GM12878 (cell line): ENCODE data around the gene CHD1L. TPM values are rescaled to one million over a fixed set of nuclear protein-coding genes. Genes with fewer than 3 reads are reported as not detected.

Experiments
- ETV6 ChIP-seq, 2 experiments: fragments of 450-650 bp in 1 of 2; IDR thresholded peaks in 1 of 2; conservative IDR thresholded peaks in 1 of 2; 2 replicates each; pipeline ENCODE4 v1.6.1; 2014; ENCODE audit warnings: antibody characterized with exemption in 1 of 2, borderline replicate concordance in 1 of 2, low read depth in 1 of 2, mild to moderate bottlenecking in 1 of 2, moderate library complexity in 1 of 2
- GATAD2B ChIP-seq: fragments of 450-650 bp; conservative IDR thresholded peaks from 2 replicates; pipeline ENCODE4 v1.6.1; 2017; ENCODE audit warnings: low read depth, mild to moderate bottlenecking, moderate library complexity
- IRF5 ChIP-seq: fragments of 450-650 bp; IDR thresholded peaks from 2 replicates; pipeline ENCODE4 v1.6.1; 2017; ENCODE audit warnings: borderline replicate concordance
- RB1 ChIP-seq: fragments of 450-650 bp; formaldehyde crosslinking; IDR thresholded peaks from 2 replicates; pipeline ENCODE4 v1.6.1; 2017; ENCODE audit warnings: mild to moderate bottlenecking, borderline replicate concordance
- RFX5 ChIP-seq: IDR thresholded peaks from 2 replicates; pipeline ENCODE4 v1.6.1; 2011; ENCODE audit warnings: low read depth, low read length, improper control_type of control experiment
- ZNF217 ChIP-seq: fragments of 450-650 bp; IDR thresholded peaks from 2 replicates; pipeline ENCODE4 v1.6.1; 2017; ENCODE audit warnings: antibody characterized with exemption, mild to moderate bottlenecking
- polyA plus RNA-seq, 11 experiments: library from polyadenylated mRNA; depleted of rRNA in 4 of 11; unstranded in 6 of 11; stranded (reverse) in 5 of 11; fragments of >200 nt; fragmentation: Nextera tagmentation in 4 of 11; fragmentation: Illumina TruSeq in 1 of 11; extraction: Ambion mirVana in 4 of 11; extraction: Trizol in 1 of 11; gene quantifications; 1 replicate in 1 of 11; 2 replicates in 10 of 11; pipeline versions ENCODE4 v1.2.1 to v1.2.3, GENCODE V29; 2011 to 2016; ENCODE audit warnings: inconsistent platforms in 2 of 11, missing spikeins in 2 of 11, low read depth in 1 of 11
- total RNA-seq, 4 experiments: library from RNA; depleted of rRNA in 3 of 4; stranded (reverse); fragments of >200 nt in 3 of 4; fragmentation: Illumina TruSeq in 1 of 4; extraction: Trizol in 1 of 4; gene quantifications; 2 replicates each; pipeline versions ENCODE4 v1.2.1 to v1.2.3, GENCODE V29; 2013 to 2021
- TF ChIP-seq, protein P1 (sequence below): IDR thresholded peaks from 2 replicates; pipeline ENCODE4 v1.6.1; 2012; ENCODE audit warnings: improper control_type of control experiment, low read depth, low read length; ENCODE audit not compliant: insufficient replicate concordance
- TF ChIP-seq, protein P2 (sequence below): IDR thresholded peaks from 2 replicates; pipeline ENCODE4 v1.6.1; 2011; ENCODE audit warnings: low read depth, mild to moderate bottlenecking, low read length, moderate library complexity, borderline replicate concordance; ENCODE audit errors: extremely low read depth
- TF ChIP-seq, protein P3 (sequence below): fragments of 450-650 bp; formaldehyde crosslinking; IDR thresholded peaks from 2 replicates; pipeline ENCODE4 v1.4.0; 2020; ENCODE audit warnings: mild to moderate bottlenecking, moderate library complexity
- TF ChIP-seq, protein P4 (sequence below): fragments of 450-650 bp; IDR thresholded peaks from 2 replicates; pipeline ENCODE4 v1.6.1; 2016; ENCODE audit warnings: mild to moderate bottlenecking
- TF ChIP-seq, protein P5 (sequence below): fragments of 450-650 bp; IDR thresholded peaks from 2 replicates; pipeline ENCODE4 v1.6.1; 2018; ENCODE audit warnings: mild to moderate bottlenecking, low read depth, moderate library complexity; ENCODE audit not compliant: partially characterized antibody

The CHD1L gene
- total and polyA plus RNA-seq, 10 of the 15 experiments (the other 5 are each of a cell fraction or from before 2014, with no cell fraction given): 21.2 to 54.2 (median 44.5) TPM

GRCh38 chr1:147242449-147243227, at the start of gene CHD1L (continued):
- TF ChIP-seq, protein P1, sequence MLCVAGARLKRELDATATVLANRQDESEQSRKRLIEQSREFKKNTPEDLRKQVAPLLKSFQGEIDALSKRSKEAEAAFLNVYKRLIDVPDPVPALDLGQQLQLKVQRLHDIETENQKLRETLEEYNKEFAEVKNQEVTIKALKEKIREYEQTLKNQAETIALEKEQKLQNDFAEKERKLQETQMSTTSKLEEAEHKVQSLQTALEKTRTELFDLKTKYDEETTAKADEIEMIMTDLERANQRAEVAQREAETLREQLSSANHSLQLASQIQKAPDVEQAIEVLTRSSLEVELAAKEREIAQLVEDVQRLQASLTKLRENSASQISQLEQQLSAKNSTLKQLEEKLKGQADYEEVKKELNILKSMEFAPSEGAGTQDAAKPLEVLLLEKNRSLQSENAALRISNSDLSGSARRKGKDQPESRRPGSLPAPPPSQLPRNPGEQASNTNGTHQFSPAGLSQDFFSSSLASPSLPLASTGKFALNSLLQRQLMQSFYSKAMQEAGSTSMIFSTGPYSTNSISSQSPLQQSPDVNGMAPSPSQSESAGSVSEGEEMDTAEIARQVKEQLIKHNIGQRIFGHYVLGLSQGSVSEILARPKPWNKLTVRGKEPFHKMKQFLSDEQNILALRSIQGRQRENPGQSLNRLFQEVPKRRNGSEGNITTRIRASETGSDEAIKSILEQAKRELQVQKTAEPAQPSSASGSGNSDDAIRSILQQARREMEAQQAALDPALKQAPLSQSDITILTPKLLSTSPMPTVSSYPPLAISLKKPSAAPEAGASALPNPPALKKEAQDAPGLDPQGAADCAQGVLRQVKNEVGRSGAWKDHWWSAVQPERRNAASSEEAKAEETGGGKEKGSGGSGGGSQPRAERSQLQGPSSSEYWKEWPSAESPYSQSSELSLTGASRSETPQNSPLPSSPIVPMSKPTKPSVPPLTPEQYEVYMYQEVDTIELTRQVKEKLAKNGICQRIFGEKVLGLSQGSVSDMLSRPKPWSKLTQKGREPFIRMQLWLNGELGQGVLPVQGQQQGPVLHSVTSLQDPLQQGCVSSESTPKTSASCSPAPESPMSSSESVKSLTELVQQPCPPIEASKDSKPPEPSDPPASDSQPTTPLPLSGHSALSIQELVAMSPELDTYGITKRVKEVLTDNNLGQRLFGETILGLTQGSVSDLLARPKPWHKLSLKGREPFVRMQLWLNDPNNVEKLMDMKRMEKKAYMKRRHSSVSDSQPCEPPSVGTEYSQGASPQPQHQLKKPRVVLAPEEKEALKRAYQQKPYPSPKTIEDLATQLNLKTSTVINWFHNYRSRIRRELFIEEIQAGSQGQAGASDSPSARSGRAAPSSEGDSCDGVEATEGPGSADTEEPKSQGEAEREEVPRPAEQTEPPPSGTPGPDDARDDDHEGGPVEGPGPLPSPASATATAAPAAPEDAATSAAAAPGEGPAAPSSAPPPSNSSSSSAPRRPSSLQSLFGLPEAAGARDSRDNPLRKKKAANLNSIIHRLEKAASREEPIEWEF: no peak
- TF ChIP-seq RB1: peak; percentile 73; the same call in 1 of the 2 replicates
- no peak for TF ChIP-seq RFX5
- peak in 1 of 2 experiments; percentile 29; a peak in 1 of 4 replicates for TF ChIP-seq ETV6 (conservative IDR thresholded peaks at IDR 0.05 in 1 of 2, IDR thresholded peaks at IDR 0.05 in 1 of 2; ENCODE audit: borderline replicate concordance in 1 of 2, low read depth in 1 of 2)
- TF ChIP-seq, protein P2, sequence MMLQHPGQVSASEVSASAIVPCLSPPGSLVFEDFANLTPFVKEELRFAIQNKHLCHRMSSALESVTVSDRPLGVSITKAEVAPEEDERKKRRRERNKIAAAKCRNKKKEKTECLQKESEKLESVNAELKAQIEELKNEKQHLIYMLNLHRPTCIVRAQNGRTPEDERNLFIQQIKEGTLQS: no peak
- TF ChIP-seq, protein P3, sequence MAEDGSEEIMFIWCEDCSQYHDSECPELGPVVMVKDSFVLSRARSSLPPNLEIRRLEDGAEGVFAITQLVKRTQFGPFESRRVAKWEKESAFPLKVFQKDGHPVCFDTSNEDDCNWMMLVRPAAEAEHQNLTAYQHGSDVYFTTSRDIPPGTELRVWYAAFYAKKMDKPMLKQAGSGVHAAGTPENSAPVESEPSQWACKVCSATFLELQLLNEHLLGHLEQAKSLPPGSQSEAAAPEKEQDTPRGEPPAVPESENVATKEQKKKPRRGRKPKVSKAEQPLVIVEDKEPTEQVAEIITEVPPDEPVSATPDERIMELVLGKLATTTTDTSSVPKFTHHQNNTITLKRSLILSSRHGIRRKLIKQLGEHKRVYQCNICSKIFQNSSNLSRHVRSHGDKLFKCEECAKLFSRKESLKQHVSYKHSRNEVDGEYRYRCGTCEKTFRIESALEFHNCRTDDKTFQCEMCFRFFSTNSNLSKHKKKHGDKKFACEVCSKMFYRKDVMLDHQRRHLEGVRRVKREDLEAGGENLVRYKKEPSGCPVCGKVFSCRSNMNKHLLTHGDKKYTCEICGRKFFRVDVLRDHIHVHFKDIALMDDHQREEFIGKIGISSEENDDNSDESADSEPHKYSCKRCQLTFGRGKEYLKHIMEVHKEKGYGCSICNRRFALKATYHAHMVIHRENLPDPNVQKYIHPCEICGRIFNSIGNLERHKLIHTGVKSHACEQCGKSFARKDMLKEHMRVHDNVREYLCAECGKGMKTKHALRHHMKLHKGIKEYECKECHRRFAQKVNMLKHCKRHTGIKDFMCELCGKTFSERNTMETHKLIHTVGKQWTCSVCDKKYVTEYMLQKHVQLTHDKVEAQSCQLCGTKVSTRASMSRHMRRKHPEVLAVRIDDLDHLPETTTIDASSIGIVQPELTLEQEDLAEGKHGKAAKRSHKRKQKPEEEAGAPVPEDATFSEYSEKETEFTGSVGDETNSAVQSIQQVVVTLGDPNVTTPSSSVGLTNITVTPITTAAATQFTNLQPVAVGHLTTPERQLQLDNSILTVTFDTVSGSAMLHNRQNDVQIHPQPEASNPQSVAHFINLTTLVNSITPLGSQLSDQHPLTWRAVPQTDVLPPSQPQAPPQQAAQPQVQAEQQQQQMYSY (CRISPR knock-in tag): no peak
- TF ChIP-seq ZNF217: no peak
- TF ChIP-seq GATAD2B: peak; percentile 93
- no peak for TF ChIP-seq IRF5
- TF ChIP-seq, protein P4, sequence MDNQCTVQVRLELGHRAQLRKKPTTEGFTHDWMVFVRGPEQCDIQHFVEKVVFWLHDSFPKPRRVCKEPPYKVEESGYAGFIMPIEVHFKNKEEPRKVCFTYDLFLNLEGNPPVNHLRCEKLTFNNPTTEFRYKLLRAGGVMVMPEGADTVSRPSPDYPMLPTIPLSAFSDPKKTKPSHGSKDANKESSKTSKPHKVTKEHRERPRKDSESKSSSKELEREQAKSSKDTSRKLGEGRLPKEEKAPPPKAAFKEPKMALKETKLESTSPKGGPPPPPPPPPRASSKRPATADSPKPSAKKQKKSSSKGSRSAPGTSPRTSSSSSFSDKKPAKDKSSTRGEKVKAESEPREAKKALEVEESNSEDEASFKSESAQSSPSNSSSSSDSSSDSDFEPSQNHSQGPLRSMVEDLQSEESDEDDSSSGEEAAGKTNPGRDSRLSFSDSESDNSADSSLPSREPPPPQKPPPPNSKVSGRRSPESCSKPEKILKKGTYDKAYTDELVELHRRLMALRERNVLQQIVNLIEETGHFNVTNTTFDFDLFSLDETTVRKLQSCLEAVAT: no peak
- TF ChIP-seq, protein P5, sequence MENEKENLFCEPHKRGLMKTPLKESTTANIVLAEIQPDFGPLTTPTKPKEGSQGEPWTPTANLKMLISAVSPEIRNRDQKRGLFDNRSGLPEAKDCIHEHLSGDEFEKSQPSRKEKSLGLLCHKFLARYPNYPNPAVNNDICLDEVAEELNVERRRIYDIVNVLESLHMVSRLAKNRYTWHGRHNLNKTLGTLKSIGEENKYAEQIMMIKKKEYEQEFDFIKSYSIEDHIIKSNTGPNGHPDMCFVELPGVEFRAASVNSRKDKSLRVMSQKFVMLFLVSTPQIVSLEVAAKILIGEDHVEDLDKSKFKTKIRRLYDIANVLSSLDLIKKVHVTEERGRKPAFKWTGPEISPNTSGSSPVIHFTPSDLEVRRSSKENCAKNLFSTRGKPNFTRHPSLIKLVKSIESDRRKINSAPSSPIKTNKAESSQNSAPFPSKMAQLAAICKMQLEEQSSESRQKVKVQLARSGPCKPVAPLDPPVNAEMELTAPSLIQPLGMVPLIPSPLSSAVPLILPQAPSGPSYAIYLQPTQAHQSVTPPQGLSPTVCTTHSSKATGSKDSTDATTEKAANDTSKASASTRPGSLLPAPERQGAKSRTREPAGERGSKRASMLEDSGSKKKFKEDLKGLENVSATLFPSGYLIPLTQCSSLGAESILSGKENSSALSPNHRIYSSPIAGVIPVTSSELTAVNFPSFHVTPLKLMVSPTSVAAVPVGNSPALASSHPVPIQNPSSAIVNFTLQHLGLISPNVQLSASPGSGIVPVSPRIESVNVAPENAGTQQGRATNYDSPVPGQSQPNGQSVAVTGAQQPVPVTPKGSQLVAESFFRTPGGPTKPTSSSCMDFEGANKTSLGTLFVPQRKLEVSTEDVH: no peak
